NB4 (cell line): ENCODE results near the gene IQCH.
A peak's percentile ranks its signal among the peaks of the same experiment; 100 is the strongest.

ENCODE experiments used
- DNase-seq: peaks from one replicate; pipeline ENCODE4 v3.0.0; 2010; ENCODE audit warnings: low read depth
- H3K4me3 ChIP-seq: one replicate; pipeline ENCODE4 v1.5.1; 2011; ENCODE audit warnings: mild to moderate bottlenecking, low read depth, low read length, moderate library complexity
- CTCF ChIP-seq: IDR thresholded peaks from one replicate; pipeline ENCODE4 v1.5.1; 2012; ENCODE audit warnings: low read depth, low read length
- MYC ChIP-seq: IDR thresholded peaks from 2 replicates; pipeline ENCODE4 v1.6.1; 2011; ENCODE audit warnings: low read depth, low read length
- POLR2A ChIP-seq: IDR thresholded peaks from 2 replicates; pipeline ENCODE4 v1.6.1; 2011; ENCODE audit warnings: mild to moderate bottlenecking; ENCODE audit not compliant: insufficient read length; ENCODE audit errors: extremely low read depth
- TF ChIP-seq, protein P1 (sequence below): IDR thresholded peaks from 2 replicates; pipeline ENCODE4 v1.6.1; 2011; ENCODE audit warnings: low read depth, low read length

IQCH gene

DNA sequence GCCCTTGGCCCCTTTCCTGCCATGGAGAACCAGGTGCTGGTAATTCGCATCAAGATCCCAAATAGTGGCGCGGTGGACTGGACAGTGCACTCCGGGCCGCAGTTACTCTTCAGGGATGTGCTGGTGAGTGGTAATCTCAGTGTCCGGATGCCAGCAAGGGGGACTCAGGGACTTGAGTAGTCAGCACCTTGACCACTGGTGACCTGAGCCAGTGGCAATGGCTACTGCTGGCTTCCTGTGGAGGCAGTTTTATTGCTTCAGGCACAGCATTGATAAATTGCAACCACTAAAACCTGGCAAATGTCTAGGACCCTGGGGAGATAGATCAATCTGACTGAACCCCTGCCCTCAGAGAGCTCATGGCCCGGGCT is 288.7 kb downstream of the IQCH start:
- DNase-seq: no peak
- H3K4me3 ChIP-seq: peak overlapping the region; percentile 85
- TF ChIP-seq MYC (no peak), CTCF (no peak), POLR2A (no peak)
- TF ChIP-seq, protein P1, sequence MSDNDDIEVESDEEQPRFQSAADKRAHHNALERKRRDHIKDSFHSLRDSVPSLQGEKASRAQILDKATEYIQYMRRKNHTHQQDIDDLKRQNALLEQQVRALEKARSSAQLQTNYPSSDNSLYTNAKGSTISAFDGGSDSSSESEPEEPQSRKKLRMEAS: no peak

DNA sequence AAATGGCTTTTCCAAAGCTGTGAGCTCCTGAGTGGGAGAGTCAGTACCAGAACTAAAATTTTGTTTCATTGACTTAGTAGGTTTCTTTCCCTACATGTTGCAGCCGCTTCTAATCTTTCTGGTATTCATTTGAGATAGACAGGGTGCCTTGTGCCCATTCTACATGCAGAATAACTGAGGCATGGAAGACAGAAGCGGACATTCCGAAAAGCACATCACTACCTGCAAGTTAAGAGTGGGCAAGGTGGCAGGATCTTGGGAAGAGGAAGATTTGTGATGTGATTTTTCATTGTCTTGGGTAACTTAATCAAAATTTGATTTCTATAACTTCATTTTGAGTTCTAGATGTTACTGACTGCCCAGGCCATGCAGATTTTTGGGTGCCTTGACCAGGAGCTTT is 289.9 kb downstream of the IQCH start:
- no peak for DNase-seq
- TF ChIP-seq CTCF (no peak), POLR2A (no peak), MYC (no peak)
- TF ChIP-seq, protein P1: no peak
- no peak overlapping the region for H3K4me3 ChIP-seq

- TF ChIP-seq CTCF (no peak), MYC (no peak), POLR2A (no peak)
- TF ChIP-seq, protein P1: no peak
- no peak for DNase-seq
- no peak overlapping the region for H3K4me3 ChIP-seq
Measured at GRCh38 chr15:67545864-67546263, 291.3 kb downstream of the IQCH start.

DNA sequence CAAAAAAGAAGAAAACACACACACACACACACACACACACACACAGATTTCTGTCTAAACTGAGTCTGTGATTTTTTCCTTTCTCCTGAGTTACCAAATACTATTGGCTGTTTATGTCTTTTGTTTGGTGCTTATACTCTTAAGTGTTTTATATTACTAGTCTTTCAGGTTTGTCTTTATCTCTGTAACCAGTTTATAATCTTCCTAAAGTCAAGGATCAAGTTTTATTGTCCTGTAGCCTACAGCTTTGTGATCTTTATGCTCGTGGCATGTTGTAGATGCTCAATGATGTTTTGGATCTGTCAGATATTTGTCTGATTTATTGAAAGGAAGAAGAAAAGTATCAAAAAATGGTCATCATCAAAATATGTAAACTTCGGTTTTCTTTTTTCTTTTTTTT is 292.5 kb downstream of the IQCH start:
- TF ChIP-seq CTCF (no peak), POLR2A (no peak), MYC (no peak)
- TF ChIP-seq, protein P1: no peak
- DNase-seq: no peak
- no peak overlapping the region for H3K4me3 ChIP-seq

DNA sequence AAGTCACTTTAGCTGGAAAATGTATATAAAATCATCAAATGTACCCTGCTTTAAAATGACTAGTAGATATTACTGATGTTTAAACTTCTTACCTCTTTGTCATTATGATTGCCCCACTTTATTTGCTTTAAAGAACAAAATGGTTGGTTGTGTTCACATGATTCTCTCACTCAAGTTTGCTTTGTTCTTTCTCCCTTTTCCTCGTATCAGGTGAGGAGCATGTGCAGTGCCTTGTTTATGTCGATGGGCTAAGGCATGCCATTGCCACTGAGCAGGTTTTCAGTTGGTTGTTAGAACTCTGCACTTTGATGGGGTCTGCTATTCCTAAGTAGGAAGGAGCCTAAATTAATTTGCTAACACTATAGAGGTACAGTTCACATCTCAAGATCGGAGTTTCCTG is 293.2 kb downstream of the IQCH start:
- no peak overlapping the region for H3K4me3 ChIP-seq
- TF ChIP-seq, protein P1: no peak
- TF ChIP-seq POLR2A (no peak), CTCF (no peak), MYC (no peak)
- no peak for DNase-seq

DNA sequence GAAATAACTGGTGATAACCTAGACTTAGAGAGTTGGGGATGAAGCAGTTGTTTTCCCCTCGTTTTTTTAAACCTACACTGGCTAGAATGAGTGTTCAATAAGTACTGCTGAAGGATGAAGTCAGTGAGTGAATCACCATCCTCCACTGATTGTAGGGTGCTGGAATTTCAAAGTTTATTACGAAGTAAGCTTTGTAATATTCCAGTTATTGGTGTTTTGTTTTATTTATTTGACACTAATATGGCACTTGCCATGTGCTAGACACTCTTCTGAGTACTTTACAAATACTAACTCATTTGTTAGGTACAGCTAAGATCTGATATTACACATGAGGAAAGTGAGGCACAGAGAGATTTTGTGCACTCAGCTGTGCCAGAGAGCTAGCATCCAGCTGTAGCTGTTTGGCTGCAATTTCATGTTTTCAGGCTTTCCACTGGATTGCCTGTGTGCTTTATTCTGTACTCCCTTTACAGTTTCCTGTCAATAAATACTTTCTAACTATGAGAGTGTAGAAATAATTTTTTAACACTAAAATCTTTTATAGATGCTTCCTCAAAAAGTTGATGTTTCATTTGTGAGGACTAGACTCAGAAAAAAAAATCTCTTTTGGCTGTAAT is 293.8 kb downstream of the IQCH start:
- TF ChIP-seq POLR2A (no peak), CTCF (no peak), MYC (no peak)
- TF ChIP-seq, protein P1: no peak
- H3K4me3 ChIP-seq: no peak overlapping the region
- no peak for DNase-seq
